Skeletal muscle satellite cell (primary cell): ENCODE data around the gene KCNK7.
A peak's percentile ranks its signal among the peaks of the same experiment; 100 is the strongest.

ENCODE experiments used
- H3K27me3 ChIP-seq: 2 replicates; pipeline ENCODE4 v1.7.0; 2013; ENCODE audit warnings: low read length; ENCODE audit not compliant: control insufficient read depth, insufficient read depth
- H3K36me3 ChIP-seq: 2 replicates; pipeline ENCODE4 v1.7.0; 2013; ENCODE audit warnings: mild to moderate bottlenecking, control low read depth, low read length; ENCODE audit not compliant: insufficient read depth
- H3K4me1 ChIP-seq: 2 replicates; pipeline ENCODE4 v1.7.0; 2013; ENCODE audit warnings: low read length; ENCODE audit not compliant: control insufficient read depth, insufficient read depth
- H3K4me2 ChIP-seq: 2 replicates; pipeline ENCODE4 v1.7.0; 2013; ENCODE audit warnings: mild to moderate bottlenecking, low read length
- H3K4me3 ChIP-seq: 2 replicates; pipeline ENCODE4 v1.7.0; 2013; ENCODE audit warnings: low read length
- H3K9ac ChIP-seq: 2 replicates; pipeline ENCODE4 v1.7.0; 2013; ENCODE audit warnings: mild to moderate bottlenecking, low read depth, low read length, moderate library complexity
- H3K9me3 ChIP-seq: replicated peaks from 2 replicates; pipeline ENCODE4 v1.7.0; 2013; ENCODE audit warnings: mild to moderate bottlenecking, control low read depth, low read length

The KCNK7 gene

DNA sequence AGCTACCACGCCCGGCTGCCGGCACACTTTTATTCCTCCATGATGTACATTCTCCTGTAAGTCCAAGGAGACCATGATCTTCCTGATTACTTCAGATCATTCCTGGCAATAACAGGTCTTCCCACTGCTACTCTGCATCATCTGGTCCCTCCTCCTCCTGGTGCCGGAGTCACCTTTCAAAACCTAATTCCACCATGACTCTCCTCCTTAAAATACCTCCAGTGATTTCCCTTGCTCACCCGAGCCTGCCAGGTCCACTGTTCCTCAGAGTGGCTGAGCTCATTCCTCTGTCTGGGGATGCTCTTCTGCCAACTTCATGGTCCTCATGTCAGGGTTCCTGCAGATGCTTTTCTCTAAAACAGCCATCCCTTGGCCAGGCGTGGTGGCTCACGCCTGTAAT is 33.6 kb downstream of the KCNK7 start:
- Histone ChIP-seq H3K9me3 (no peaks in the 10 kb centered on the region), H3K4me2 (no peak overlapping the region), H3K9ac (no peak overlapping the region), H3K27me3 (no peaks in the 10 kb centered on the region), H3K4me1 (peaks cover 44% of the 10 kb centered on the region), H3K4me3 (no peak overlapping the region), H3K36me3 (no peaks in the 10 kb centered on the region)

DNA sequence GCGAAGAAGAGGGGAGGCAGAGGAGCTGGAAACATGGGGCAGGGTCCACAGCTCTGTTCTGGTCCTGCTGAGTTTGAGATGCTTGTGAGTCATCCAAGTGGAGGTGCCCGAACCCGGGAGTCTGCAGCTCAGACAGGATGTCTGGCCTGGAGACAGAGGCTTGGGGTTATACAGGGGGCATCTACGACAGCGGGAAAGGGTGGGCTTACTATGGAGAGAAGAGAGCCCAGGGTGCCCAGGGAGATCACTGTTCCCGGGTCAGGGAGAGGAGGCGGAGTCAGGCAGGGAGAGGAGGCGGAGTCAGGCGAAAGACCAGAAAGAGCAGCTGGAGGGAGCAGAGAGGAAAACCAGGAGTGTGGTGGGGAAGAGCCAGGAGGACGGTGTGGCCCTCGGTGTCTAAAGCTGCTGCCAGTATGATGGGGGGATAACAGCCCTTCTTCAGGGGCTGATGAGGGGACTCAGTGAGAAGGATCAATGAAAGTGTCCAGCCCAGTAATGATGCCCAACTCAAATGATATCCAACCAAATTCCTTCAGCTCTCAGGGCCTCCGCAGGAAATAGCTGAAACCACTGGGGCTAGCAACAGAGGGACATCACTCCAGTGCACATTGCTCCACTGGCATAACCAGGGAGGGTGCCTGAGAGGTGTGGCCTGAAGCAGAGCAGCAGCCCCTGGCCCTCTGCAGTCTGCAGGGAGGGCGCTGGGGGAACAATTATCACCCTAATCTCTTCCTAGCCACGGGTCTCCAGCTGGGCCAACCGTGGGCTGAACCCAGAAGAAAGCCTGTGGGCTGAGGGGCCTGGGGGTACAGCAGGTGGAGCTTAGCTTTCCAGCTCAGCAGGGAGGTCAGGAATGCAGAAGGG is 34.8 kb downstream of the KCNK7 start:
- Histone ChIP-seq H3K9ac (no peak overlapping the region), H3K9me3 (no peaks in the 10 kb centered on the region), H3K36me3 (no peaks in the 10 kb centered on the region), H3K27me3 (no peaks in the 10 kb centered on the region), H3K4me1 (peaks cover 50% of the 10 kb centered on the region), H3K4me2 (peak overlapping the region; percentile 52), H3K4me3 (peak overlapping the region; percentile 8)

DNA sequence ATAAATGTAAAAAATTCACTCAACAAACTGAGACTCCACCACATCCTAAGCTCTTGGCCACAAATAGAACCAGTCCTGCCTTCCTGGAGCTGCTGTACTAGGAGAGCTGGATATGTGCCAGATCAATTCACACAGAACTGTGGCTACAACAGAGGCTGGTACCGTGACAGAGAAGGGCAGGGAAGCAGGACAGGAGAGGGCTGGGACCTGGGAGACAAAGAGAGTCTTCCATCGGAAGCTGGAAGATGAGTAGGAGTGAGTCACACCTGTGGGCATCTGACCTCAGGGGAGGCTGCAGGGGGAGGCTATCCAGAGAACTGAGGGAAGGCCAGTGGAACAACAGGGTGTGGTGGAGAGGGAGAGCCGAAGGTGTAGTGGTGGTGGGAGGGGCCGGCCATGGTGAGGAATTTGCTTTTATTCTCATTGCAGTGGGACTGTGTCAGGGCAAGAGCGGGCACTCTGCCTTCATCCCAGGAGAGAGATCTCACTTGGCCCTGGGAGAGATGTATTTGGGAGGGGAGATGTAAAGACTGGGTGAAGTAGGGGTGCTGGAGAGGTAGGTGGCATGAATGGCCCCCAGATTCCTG is 35.6 kb downstream of the KCNK7 start:
- H3K27me3 ChIP-seq = no peaks in the 10 kb centered on the region
- no peak overlapping the region for H3K9ac ChIP-seq
- no peaks in the 10 kb centered on the region for H3K9me3 ChIP-seq
- no peaks in the 10 kb centered on the region for H3K36me3 ChIP-seq
- H3K4me2 ChIP-seq = peak overlapping the region; percentile 52
- H3K4me3 ChIP-seq = no peak overlapping the region
- peaks cover 53% of the 10 kb centered on the region for H3K4me1 ChIP-seq

DNA sequence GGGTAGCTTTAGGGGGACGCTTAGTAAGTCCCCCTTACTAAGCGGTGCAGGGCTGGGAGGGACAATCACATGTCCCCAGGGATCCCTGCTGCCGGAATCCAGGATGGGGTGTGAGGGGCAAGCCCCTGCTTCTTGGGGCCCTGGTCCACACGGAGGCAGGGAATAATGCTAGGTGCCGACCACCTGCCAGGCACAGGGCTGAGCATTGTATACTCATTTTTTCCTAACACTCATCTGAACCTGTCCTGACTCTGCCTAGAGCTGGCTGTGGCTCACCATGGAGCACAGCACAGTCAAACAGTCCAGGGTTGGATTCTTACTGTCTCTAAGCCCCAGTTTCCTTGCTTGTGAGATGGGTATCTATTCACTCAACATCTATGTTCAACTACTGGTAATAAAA is 36.1 kb downstream of the KCNK7 start:
- H3K27me3 ChIP-seq = no peaks in the 10 kb centered on the region
- peak overlapping the region; percentile 75 for H3K9ac ChIP-seq
- H3K36me3 ChIP-seq = no peaks in the 10 kb centered on the region
- peak overlapping the region; percentile 57 for H3K4me3 ChIP-seq
- peak overlapping the region; percentile 93 for H3K4me2 ChIP-seq
- peaks cover 58% of the 10 kb centered on the region for H3K4me1 ChIP-seq
- no peaks in the 10 kb centered on the region for H3K9me3 ChIP-seq

DNA sequence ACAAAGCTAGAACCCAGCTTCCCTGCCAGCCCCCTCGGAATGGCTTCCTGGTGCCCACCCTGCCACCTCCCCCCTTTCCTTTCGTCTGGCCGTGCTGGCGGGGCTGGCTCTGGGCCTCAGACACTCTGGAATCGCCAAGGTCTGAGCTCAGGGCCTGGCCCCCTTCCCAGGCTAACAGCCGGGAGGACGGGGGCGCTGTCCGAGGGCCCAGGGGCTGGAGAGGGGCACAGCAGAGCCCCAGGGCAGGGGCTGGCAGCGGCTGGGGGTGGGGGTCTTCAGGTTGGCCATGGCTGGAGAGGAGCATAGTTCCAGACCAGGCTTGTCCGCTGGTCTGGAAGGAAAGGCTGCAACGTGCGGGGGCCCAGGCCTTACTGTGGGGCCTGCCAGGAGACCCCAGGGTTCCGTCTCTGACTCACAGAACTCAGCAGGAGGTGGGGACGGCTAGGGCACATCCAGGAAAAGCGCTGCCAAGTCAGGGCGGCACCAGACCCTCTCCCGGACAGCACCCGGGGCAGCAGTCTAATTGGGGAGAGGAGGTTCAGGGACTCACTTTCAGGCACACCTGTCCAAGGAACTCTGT is 36.6 kb downstream of the KCNK7 start:
- Histone ChIP-seq H3K4me3 (peak overlapping the region; percentile 57), H3K9ac (peak overlapping the region; percentile 75), H3K4me1 (peaks cover 63% of the 10 kb centered on the region), H3K27me3 (no peaks in the 10 kb centered on the region), H3K4me2 (peak overlapping the region; percentile 93), H3K36me3 (no peaks in the 10 kb centered on the region), H3K9me3 (no peaks in the 10 kb centered on the region)

DNA sequence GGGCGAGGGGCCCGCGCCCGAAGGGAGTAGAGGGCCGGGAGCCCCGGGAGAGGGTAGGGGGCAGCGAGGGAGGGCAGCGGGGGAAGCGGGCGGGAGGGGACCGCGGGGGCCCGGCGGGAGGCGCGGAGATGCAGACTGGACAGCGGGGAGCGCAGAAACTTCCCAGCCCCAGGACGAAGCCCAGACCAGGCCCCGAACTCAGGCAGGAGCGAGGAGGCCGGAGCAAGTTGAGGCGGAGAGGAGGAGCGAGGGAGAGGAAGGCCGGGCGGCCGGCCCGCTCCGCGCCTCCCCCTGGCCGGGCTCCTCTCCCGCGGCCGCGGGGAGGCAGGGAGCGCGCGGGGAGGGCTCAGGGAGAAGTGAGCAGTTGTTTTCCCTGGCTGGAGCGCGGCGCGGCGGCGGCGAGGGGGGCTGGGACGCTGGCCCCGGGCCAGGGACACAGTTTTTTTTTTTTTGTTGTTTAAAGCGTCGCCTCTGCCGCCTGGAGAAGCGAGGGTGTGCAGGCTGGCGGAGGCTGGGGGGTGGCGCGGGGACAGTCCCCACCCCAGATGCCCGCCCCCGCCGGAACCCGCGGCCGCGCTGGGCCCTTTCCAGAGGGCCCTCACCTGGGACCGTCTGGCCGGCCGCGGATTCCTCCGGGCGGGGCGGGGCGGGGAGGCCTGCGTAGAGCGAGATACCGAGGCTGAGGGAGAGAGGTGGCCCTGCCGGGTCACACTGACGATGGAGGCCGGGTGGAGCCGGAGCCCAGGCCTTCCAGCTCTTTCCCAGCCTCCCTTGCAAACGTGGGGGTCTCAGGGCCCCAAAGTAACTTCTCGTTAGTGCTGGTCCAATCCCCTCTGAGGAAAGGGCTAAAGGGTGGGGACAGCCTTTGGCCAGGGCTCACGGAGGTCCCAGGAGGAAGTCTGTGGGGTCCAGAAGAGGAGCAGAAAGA is 37.3 kb downstream of the KCNK7 start, which contains the start of gene LTBP3:
Gene LTBP3 (minus strand): TSS at position 358 of the 928 bp plus-strand sequence. CDS start 400 bp downstream, outside the sequence.
- no peaks in the 10 kb centered on the region for H3K36me3 ChIP-seq
- H3K4me3 ChIP-seq = peak within 1 kb of the TSS; percentile 74
- peaks cover 66% of the 10 kb centered on the region for H3K4me1 ChIP-seq
- no peaks in the 10 kb centered on the region for H3K9me3 ChIP-seq
- H3K9ac ChIP-seq = peak within 1 kb of the TSS; percentile 78
- H3K4me2 ChIP-seq = peak within 1 kb of the TSS; percentile 93
- H3K27me3 ChIP-seq = no peaks in the 10 kb centered on the region

DNA sequence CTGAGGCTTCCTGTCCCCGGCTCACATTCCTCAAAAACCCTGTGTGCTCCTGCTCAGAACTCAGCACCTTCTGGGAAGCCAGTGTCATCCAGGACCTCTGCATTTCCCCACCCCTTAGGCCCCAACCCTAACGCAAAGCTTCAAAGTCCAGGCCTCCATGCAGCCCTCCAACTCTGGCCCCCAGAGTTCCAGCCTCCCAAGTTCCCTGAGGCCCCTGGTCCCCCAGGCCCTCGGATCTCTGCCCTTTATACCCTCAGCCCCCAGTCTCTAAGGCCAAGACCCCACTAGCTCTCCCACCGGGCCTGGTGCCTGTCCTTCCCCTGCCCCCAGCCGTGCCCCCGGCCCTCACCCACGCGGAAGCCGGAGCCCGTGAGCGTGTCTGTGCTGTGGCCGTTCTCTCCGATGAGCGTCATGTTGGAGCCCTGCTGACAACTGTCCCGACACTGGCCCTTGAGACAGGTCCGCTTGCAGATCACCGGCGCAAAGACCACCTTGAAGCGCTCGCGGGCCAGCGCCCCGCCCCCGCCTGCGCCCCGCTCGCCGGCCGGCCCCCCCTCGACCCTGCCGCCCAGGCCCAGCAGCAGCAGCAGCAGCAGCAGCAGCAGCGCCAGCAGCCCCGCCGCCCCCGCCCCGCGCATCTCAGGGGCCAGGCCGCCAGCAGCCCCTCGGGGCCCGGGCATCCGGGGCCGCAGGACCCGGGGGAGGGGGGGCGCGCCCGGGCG is 38.2 kb downstream of the KCNK7 start:
- H3K4me2 ChIP-seq = peak overlapping the region; percentile 93
- peak overlapping the region; percentile 74 for H3K4me3 ChIP-seq
- peaks cover 4% of the 10 kb centered on the region for H3K36me3 ChIP-seq
- no peaks in the 10 kb centered on the region for H3K9me3 ChIP-seq
- peak overlapping the region; percentile 78 for H3K9ac ChIP-seq
- no peaks in the 10 kb centered on the region for H3K27me3 ChIP-seq
- peaks cover 66% of the 10 kb centered on the region for H3K4me1 ChIP-seq

DNA sequence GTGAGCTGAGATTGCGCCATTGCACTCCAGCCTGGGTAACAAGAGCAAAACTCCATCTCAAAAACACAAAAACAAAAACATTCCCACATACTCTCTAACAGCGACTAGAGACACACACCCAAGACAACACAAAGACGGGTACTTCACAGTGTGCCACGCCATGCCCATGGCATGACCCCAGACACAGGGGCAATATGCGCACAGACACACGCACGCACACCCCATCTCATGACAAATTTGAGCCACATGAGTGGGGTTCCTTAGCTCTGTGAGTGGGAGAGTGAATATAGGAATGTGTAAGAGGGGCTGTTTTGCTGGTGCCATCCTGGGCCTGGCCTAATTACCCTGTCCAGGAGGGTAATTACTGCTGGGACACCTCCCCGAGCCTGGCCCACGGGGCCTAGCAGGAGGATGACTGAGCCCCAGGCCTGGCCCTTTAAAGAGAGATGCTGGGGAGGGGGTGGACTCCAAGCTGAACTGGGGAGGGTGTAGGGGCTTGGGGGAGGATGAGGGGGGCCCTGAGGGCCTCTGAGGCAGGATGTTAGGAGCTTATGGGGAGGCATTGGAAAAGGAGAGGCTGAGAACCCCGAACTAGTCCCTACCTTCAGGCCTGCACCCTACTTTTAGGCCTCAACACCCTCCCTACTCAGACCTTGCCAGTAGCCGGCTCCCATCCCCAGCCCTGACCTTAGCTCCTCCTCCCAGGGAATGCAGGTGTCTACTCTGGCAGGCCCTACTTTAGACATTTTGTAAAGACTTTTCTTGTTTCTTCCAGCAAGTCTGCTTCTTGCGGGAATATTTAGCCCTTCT is 38.9 kb downstream of the KCNK7 start:
- H3K4me2 ChIP-seq = peak overlapping the region; percentile 93
- H3K4me3 ChIP-seq = peak overlapping the region; percentile 74
- peaks cover 66% of the 10 kb centered on the region for H3K4me1 ChIP-seq
- H3K27me3 ChIP-seq = no peaks in the 10 kb centered on the region
- H3K36me3 ChIP-seq = peaks cover 12% of the 10 kb centered on the region
- no peaks in the 10 kb centered on the region for H3K9me3 ChIP-seq
- H3K9ac ChIP-seq = peak overlapping the region; percentile 78

DNA sequence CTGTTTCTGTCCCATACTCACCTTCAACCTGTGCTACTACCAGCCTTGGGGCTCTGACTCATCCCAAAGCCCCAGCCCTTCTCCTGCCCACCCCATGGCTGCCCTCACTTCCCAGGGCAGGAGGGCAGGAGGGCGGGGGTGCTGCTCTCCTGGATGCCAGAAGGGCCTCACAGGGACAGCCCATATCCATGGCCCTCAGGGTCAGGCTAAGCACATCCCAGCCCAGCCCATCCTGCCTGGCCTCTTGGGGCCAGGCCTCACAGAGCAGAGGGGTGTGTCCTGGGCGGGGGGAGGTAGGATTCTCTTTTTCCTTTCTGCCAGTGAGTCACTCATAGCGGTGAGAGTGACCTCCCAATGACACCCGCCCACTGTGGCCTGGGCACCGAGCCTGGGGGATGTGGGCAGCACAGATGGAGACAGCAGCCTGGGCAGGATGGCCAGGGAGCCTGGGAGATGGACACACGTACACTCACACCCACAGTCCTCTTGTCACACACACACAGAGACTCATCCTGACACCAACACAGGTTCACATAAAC is 39.8 kb downstream of the KCNK7 start:
- Histone ChIP-seq H3K4me2 (peak overlapping the region; percentile 93), H3K27me3 (no peaks in the 10 kb centered on the region), H3K9ac (peak overlapping the region; percentile 13), H3K36me3 (peaks cover 21% of the 10 kb centered on the region), H3K4me3 (peak overlapping the region; percentile 56), H3K4me1 (peaks cover 64% of the 10 kb centered on the region), H3K9me3 (no peaks in the 10 kb centered on the region)
